ENCODE measurements around the gene SMIM23. TPM values are rescaled to one million over a fixed set of nuclear protein-coding genes. Genes with fewer than 3 reads are reported as not detected.

Gene SMIM23
- total RNA-seq, 2 experiments from 2014 or later = not detected

DNA sequence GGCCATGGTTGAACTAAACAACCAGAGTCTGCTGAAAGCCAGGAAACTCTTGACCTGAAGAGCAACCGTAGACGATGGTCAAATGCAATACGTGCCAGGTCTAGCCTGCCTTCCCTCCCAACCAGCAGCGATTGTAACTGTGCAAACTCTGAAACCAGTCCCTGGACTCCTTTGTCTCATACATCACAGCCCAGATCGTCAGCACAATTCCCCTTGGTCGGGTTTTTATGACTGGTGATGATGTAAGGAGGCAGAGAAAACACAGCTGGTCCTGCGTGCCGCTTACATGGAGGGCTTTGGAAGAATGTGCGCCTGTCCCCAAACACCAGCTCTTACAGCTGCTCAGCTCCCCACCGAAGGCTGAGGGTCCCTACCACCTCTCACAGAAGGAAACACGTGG, 24.6 kb downstream of the SMIM23 start:
- no peak overlapping the region for H3K27ac Mint-ChIP-seq

DNA sequence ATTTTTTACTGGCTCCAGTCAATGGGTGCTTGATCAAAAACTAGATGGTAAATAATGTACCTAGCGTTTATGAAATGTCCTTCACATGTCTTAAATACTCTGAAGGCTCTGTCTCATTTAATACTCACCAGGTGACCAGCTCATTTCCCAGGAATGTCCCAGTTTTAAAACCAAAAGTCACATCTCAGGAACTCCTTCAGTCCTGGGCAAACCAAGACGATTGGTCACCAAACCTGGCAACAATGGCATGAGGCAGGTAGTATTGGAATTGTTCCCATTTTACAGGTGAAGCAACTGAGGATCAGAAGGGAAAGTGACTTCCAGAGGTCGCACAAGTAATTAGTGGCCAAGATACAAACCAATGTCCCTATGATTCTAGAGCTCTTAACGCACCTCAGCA, 27.7 kb downstream of the SMIM23 start:
- H3K27ac Mint-ChIP-seq = no peak overlapping the region
- ATAC-seq (no peak), DNase-seq (no peak)
- H3K9me3 Mint-ChIP-seq (ENCODE audit: low read depth) = no peaks in the 10 kb centered on the region
- H3K4me1 Mint-ChIP-seq = no peaks in the 10 kb centered on the region
- CTCF ChIA-PET = no interaction called here
- H3K27me3 Mint-ChIP-seq = peaks cover under 1% of the 10 kb centered on the region
- no peak overlapping the region for H3K4me3 Mint-ChIP-seq
- no peaks in the 10 kb centered on the region for H3K36me3 Mint-ChIP-seq

More for the DNA sequence above, 24.6 kb downstream of the SMIM23 start:
- no peaks in the 10 kb centered on the region for H3K4me1 Mint-ChIP-seq
- CTCF ChIA-PET = no interaction called here
- no peaks in the 10 kb centered on the region for H3K9me3 Mint-ChIP-seq (ENCODE audit: low read depth)
- DNase-seq = no peak
- H3K36me3 Mint-ChIP-seq = no peaks in the 10 kb centered on the region
- no peak overlapping the region for H3K4me3 Mint-ChIP-seq
- peaks cover 26% of the 10 kb centered on the region for H3K27me3 Mint-ChIP-seq
- no peak for ATAC-seq

DNA sequence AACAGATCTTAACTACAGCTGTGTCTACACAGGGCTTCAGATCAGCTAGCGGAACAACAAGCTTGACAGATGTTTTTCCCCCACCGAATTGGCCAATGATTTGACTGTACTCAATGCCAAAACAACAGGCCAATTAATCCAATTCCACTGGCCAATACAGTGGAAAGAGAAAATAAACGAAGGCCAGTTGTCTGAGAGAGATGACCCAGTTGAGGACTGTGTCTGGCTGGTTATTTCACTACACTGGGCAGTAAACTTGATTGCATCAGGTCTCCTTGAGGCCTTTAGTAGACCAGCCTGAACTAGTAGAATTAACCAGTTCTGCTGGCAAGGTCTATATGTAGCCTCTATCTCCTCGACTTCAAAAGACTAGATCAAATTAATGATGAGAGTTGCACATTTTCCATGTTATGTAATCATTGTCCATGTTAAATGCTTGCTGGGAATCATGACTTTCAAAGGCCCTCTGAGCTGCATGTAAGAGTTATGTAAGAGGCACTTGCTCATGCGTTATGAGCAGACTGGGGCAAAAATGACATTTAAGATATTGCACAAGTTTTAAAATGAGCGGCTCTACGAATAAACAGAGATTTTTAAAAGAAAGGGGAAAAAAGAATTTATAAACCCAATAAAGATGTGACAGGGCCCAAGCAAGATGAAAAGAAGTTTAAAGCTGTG, 28.3 kb downstream of the SMIM23 start:
- Mint-ChIP-seq H3K27me3 (no peaks in the 10 kb centered on the region), H3K9me3 (ENCODE audit: low read depth) (no peaks in the 10 kb centered on the region), H3K36me3 (no peaks in the 10 kb centered on the region), H3K4me3 (no peak overlapping the region), H3K4me1 (no peaks in the 10 kb centered on the region), H3K27ac (no peak overlapping the region)
- ATAC-seq = no peak
- DNase-seq = no peak
- CTCF ChIA-PET = no interaction called here

DNA sequence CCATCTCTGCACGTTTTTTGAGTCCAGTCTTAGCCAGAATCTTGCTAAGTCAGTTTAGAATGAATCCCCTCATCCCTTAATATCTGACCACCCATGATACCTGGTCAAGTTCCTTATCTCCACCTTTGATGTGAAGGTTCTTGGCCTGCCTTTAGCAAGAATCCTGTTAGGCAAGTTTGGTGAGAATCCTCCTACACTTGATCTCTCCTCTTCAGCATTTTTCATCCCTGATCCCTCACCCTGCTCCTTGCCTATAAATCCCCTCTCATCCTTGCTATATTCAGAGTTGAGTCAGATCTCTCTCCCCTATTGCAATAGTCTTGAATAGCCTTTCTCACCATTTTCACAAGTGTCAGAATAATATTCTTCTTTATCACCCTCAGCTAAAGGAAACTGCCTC, 31.0 kb downstream of the SMIM23 start:
- no peaks in the 10 kb centered on the region for H3K27me3 Mint-ChIP-seq
- H3K4me3 Mint-ChIP-seq = no peak overlapping the region
- DNase-seq (no peak), ATAC-seq (no peak)
- no peaks in the 10 kb centered on the region for H3K4me1 Mint-ChIP-seq
- CTCF ChIA-PET = no interaction called here
- H3K9me3 Mint-ChIP-seq (ENCODE audit: low read depth) = no peaks in the 10 kb centered on the region
- no peak overlapping the region for H3K27ac Mint-ChIP-seq
- no peaks in the 10 kb centered on the region for H3K36me3 Mint-ChIP-seq

DNA sequence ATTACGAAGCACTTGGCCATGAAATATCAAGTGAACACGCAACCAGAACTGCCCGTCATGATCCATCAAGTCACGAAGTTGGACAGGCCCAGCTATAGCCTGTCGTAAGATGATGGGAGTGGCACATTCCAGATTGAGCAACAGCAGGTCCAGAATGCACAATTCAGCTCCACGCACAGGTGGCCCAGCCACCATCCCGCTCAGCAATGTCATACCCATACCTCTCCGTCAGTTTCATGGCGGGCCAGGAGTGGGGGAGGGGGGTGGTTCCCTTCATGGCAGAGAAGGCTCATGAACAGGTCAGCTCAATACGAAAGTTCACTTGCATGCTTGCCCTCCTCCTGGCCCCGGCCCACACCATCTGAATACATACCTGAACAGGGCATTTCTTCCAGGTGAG, 34.9 kb downstream of the SMIM23 start:
- Mint-ChIP-seq H3K27me3 (no peaks in the 10 kb centered on the region), H3K4me1 (no peaks in the 10 kb centered on the region), H3K27ac (no peak overlapping the region), H3K36me3 (no peaks in the 10 kb centered on the region), H3K9me3 (ENCODE audit: low read depth) (no peaks in the 10 kb centered on the region), H3K4me3 (no peak overlapping the region)
- DNase-seq (no peak), ATAC-seq (no peak)
- CTCF ChIA-PET = interaction anchor here (1.0 kb wide), 1 partner anchor 19 kb away, joined by 3 read pairs; no protein-coding TSS in a partner anchor

DNA sequence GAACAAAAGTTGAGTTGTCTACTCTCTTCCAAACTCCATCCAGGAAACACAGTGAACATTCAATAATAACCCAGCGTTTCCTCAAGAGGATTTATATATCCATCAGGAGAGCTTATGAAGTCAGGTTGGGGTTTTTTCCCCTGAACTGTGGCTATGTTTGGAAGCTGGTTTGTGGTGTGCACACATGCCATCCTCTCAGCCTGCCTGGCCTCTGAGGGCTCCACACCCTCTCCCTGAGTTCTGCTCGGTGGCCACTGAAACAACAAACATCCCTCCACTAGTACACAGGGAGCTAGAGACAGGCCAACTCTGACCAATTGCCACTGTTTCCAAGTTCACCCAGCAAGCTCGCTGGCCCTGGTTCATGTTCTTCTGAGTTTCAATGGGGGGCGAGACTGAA, 35.7 kb downstream of the SMIM23 start:
- H3K27ac Mint-ChIP-seq = no peak overlapping the region
- H3K9me3 Mint-ChIP-seq (ENCODE audit: low read depth) = no peaks in the 10 kb centered on the region
- no peak overlapping the region for H3K4me3 Mint-ChIP-seq
- H3K4me1 Mint-ChIP-seq = no peaks in the 10 kb centered on the region
- H3K36me3 Mint-ChIP-seq = no peaks in the 10 kb centered on the region
- ATAC-seq (no peak), DNase-seq (no peak)
- no peaks in the 10 kb centered on the region for H3K27me3 Mint-ChIP-seq
- CTCF ChIA-PET = interaction anchor here (1.0 kb wide), 1 partner anchor 20 kb away, joined by 3 read pairs; no protein-coding TSS in a partner anchor

DNA sequence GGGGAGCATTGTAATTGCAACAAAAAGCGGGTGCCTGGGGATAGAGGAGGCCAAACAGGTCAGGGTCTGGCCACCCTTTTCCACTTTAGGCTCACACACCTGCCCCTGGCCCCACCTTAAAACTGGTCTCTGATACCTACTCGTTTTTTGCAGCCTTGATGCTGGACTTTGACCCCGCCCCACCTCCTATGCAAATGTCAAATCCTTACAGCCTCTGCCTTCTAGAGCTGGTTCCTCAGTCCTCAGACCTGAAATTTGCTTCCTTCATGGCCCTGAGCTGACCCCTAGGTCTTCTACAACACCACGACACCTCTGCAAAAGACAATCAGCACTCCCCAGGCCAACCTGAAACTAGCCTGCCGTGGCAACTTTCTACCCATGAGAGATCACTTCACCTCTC, 37.7 kb downstream of the SMIM23 start:
- CTCF ChIA-PET = no interaction called here
- DNase-seq (no peak), ATAC-seq (no peak)
- Mint-ChIP-seq H3K4me1 (no peaks in the 10 kb centered on the region), H3K27ac (no peak overlapping the region), H3K36me3 (no peaks in the 10 kb centered on the region), H3K9me3 (ENCODE audit: low read depth) (no peaks in the 10 kb centered on the region), H3K27me3 (no peaks in the 10 kb centered on the region), H3K4me3 (no peak overlapping the region)

DNA sequence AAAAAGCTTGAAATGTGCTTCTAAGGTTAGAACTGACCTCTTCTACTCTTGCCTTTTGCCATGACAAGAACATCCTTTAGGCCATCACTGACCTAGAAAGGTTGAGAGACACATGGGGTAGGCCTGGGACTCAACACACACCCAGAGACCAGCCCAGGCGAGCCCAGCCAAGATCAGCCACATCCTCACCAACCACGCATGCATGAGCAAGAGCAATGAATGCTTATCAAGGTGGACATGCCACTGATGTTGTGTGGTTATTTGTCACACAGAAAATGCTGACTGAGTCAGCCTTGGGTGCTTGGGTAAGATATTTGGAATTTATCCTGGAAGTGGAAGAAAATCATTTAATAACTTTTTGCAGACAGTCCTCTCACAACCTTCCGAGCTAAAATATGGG, 39.4 kb downstream of the SMIM23 start:
- DNase-seq (no peak), ATAC-seq (no peak)
- CTCF ChIA-PET = no interaction called here
- no peaks in the 10 kb centered on the region for H3K4me1 Mint-ChIP-seq
- H3K36me3 Mint-ChIP-seq = no peaks in the 10 kb centered on the region
- no peak overlapping the region for H3K4me3 Mint-ChIP-seq
- H3K9me3 Mint-ChIP-seq (ENCODE audit: low read depth) = no peaks in the 10 kb centered on the region
- H3K27me3 Mint-ChIP-seq = no peaks in the 10 kb centered on the region
- no peak overlapping the region for H3K27ac Mint-ChIP-seq

DNA sequence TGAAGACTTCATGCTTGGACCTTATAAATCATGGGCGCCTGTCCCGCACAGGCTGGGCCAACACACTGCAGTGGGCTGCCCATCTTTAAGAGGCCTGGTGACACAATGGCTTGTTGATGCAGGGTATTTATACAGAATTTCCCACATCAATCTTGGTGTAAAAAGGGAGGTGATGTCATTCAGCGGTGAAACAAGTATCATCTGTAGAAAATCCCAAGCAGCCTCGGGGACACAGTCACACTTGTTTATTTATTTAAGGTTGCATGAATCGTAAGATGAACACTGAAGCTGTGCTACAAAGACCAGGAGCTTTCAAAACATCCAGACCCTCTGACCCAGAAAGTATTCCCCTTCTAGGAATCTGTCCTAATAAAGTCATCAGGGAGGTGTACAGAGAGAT, 40.5 kb downstream of the SMIM23 start:
- no peaks in the 10 kb centered on the region for H3K4me1 Mint-ChIP-seq
- no peaks in the 10 kb centered on the region for H3K36me3 Mint-ChIP-seq
- no peaks in the 10 kb centered on the region for H3K9me3 Mint-ChIP-seq (ENCODE audit: low read depth)
- CTCF ChIA-PET = no interaction called here
- no peak for DNase-seq
- H3K27ac Mint-ChIP-seq = no peak overlapping the region
- no peak overlapping the region for H3K4me3 Mint-ChIP-seq
- ATAC-seq = no peak
- no peaks in the 10 kb centered on the region for H3K27me3 Mint-ChIP-seq

DNA sequence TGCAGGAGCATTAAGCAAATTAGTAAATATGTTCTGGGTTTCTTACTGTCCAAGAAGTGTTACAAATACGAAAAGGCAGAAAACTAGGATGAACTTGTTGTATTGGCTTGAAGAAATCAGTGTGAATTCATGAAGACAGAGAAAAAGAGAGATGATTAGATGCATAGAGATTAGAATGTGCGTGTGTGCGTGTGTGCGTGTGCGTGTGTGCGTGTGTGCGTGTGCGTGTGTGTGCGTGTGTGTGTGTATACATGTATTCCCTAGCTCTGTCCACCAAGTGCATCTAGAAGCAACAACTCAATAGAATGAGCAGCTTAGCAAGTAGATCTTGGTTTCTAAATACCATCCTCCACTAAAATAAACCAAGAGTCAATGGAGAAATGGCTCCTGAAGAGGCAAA, 41.5 kb downstream of the SMIM23 start:
- no peak overlapping the region for H3K27ac Mint-ChIP-seq
- H3K27me3 Mint-ChIP-seq = no peaks in the 10 kb centered on the region
- H3K9me3 Mint-ChIP-seq (ENCODE audit: low read depth) = no peaks in the 10 kb centered on the region
- CTCF ChIA-PET = no interaction called here
- no peaks in the 10 kb centered on the region for H3K4me1 Mint-ChIP-seq
- H3K36me3 Mint-ChIP-seq = no peaks in the 10 kb centered on the region
- no peak for ATAC-seq
- no peak for DNase-seq
- no peak overlapping the region for H3K4me3 Mint-ChIP-seq

DNA sequence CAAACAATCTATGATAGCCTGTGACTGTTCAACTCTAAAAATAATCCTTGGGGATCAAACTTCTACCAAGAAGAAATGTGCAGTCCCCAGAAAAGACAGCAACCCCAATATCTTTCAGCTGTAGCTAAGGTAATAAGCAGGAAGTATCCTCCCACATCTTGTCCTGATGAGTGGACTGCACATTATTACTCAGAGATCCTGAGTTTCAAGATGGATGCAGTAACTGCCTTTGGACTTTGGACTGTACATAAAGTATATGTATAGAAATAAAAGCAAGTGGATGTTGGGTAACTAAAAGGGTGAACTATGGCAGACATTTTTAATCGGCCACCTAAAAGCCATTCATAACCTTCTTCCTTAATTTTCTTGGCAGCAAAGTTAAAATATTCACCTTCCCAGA, 45.1 kb downstream of the SMIM23 start:
- CTCF ChIA-PET = no interaction called here
- no peaks in the 10 kb centered on the region for H3K36me3 Mint-ChIP-seq

DNA sequence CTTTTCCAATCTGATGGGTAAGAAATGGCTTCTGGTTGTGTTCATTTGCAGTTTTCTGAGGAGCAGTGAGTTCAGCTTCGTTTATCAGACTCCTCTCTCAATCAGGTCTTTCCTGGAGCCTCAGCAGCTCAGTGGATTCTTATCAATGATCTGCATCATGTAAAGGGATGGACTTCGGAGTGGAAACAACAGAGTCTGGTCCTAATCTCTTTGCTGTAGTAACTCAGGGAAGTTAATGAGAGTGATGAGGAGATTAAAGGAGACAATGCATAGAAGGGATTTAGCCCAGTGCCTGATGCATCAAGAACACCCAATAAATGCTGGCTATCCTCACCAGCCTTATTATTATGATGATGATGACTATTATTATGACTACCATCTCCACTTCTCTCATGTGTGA, 47.2 kb downstream of the SMIM23 start:
- DNase-seq = no peak
- Mint-ChIP-seq H3K9me3 (ENCODE audit: low read depth) (no peaks in the 10 kb centered on the region), H3K4me3 (no peak overlapping the region), H3K27ac (no peak overlapping the region), H3K27me3 (no peaks in the 10 kb centered on the region), H3K36me3 (no peaks in the 10 kb centered on the region), H3K4me1 (no peaks in the 10 kb centered on the region)
- CTCF ChIA-PET = no interaction called here
- ATAC-seq = no peak

More for the DNA sequence above, 45.1 kb downstream of the SMIM23 start:
- H3K27me3 Mint-ChIP-seq = no peaks in the 10 kb centered on the region
- no peaks in the 10 kb centered on the region for H3K9me3 Mint-ChIP-seq (ENCODE audit: low read depth)
- ATAC-seq (no peak), DNase-seq (no peak)
- no peak overlapping the region for H3K4me3 Mint-ChIP-seq
- no peaks in the 10 kb centered on the region for H3K4me1 Mint-ChIP-seq
- no peak overlapping the region for H3K27ac Mint-ChIP-seq

DNA sequence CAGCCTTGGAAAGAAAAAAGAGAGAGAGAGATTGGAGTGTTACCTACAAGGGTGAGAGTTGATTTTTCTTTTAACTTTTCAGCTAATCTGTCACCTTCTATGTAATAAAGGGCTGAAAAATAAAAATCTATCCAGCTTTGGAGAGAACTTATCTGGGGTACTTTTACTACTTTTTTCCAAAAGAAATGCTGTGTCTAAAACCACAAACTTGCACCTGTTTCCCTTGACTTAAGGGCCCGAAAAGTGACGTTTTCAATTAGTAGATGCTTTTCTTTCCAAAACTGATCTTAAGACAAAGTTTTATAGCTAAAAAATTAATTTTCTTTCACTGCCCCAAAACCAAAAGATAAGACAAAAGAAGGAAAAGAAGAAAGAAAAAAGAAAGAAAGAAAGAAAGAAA, 48.8 kb downstream of the SMIM23 start:
- H3K4me3 Mint-ChIP-seq = no peak overlapping the region
- DNase-seq (no peak), ATAC-seq (no peak)
- no peaks in the 10 kb centered on the region for H3K36me3 Mint-ChIP-seq
- no peak overlapping the region for H3K27ac Mint-ChIP-seq
- H3K9me3 Mint-ChIP-seq (ENCODE audit: low read depth) = no peaks in the 10 kb centered on the region
- no peaks in the 10 kb centered on the region for H3K4me1 Mint-ChIP-seq
- CTCF ChIA-PET = interaction anchor here (1.2 kb wide), 1 partner anchor 20 kb away, joined by 3 read pairs; no protein-coding TSS in a partner anchor
- no peaks in the 10 kb centered on the region for H3K27me3 Mint-ChIP-seq

DNA sequence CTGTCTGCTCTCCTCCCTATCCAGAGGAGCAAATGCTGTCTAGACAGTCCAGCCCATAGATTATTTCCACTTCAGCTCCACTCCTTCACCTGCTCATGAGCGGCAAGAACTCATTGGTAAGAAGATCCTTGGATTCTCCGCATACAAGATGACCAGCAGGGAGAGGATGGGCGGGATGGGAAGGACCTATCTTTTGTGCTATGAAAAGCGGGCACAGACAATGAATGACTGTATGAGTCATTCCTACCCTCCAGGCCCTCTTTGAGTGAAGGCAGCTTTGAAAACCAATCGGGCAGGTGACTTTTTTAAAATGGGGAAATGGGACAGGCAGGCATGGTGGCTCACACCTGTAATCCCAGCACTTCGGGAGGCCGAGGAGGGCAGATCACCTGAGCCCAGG, 49.4 kb downstream of the SMIM23 start:
- DNase-seq (no peak), ATAC-seq (no peak)
- H3K27ac Mint-ChIP-seq = no peak overlapping the region
- no peaks in the 10 kb centered on the region for H3K4me1 Mint-ChIP-seq
- CTCF ChIA-PET = interaction anchor here (1.2 kb wide), 1 partner anchor 19 kb away, joined by 3 read pairs; no protein-coding TSS in a partner anchor
- H3K27me3 Mint-ChIP-seq = no peaks in the 10 kb centered on the region
- no peak overlapping the region for H3K4me3 Mint-ChIP-seq
- no peaks in the 10 kb centered on the region for H3K36me3 Mint-ChIP-seq
- no peaks in the 10 kb centered on the region for H3K9me3 Mint-ChIP-seq (ENCODE audit: low read depth)

DNA sequence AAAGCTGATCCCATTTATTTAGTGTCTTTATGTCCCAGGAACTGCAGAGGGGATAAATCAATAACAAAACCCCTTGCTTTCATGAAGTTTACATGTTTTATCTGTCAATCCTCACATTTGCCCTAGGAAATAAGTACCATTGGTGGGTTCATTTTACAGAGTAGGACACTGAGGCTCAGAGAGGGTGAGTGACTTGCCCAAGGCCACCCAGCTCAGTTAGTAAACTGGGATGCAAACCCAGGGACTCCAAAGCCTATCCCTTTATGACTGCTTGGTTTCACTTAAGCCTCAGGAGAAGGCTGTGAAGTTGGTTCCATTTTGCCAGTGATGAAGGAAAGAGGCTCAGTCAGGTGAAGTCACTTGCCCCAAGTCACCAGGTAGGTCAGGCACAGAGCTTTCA, 51.9 kb downstream of the SMIM23 start:
- Mint-ChIP-seq H3K27me3 (no peaks in the 10 kb centered on the region), H3K4me1 (no peaks in the 10 kb centered on the region), H3K4me3 (no peak overlapping the region), H3K36me3 (no peaks in the 10 kb centered on the region), H3K27ac (no peak overlapping the region), H3K9me3 (ENCODE audit: low read depth) (no peaks in the 10 kb centered on the region)
- CTCF ChIA-PET = no interaction called here
- ATAC-seq = no peak
- no peak for DNase-seq
